Activated CD4-positive, alpha-beta T cell treated with anti-CD3 and anti-CD28 coated beads for 1 hour (primary cell): ENCODE measurements around the gene GLUD1.
"Not testable (repeated sequence)": the region's sequence is repeated elsewhere in the genome, so short reads cannot be mapped to it uniquely, and the experiment has no call there.

Experiments
- DNase-seq: peaks from one replicate; pipeline ENCODE4 v3.0.0-alpha.2; 2020

The GLUD1 gene

DNA sequence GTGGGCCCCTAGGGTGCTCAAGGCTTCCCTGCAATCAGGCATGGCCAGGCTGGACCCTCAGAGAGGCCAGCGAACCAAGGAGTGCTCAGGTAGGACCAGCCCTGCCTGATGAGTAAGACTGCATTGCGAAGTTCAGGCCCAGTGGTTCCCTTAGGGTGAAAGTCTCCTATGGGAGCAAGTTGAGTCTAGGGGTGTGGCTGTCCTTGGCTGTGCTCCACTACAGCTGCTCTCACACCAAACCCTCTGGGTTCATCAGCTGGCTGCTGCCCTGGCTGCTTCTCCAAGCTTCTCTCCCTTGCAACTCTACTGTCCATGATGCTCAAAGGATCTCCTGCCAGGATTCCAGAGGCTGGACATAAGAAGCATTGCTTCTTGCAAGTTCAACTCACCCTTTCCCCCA is 55.9 kb downstream of the GLUD1 start:
- DNase-seq: no peak

- DNase-seq: no peak
Observed at GRCh38 chr10:87038286-87038717, 56.3 kb downstream of the GLUD1 start.

- no peak for DNase-seq
Observed at GRCh38 chr10:87036623-87037022, 58.0 kb downstream of the GLUD1 start.

DNA sequence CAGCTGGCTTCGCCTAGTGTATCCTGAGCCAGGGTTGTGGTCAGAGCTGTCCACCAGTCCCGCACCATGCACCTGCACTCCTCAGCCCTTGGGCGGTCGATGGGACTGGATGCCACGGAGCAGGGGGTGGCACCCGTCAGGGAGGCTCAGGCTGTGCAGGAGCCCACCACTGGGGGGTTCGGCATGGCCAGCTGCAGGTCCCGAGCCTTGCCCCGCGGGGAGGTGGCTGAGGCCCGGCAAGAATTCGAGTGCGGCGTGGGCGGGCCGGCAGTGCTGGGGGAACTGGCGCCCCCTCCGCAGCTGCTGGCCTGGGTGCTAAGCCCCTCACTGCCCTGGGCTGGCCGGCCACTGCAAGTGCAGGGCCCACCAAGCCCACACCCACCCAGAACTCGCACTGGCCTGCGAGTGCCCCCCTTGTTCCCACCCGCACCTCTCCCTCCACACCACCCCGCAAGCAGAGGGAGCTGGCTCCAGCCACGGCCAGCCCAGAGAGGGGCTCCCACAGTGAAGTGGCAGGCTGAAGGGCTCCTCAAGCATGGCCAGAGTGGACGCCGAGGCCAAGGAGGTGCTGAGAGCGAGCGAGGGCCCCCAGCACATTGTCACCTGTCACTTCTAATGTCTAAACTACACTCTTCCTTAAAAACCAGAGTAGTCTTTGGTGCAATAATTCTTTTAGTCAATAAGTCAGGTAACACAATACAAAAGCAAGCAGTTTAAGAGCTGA is 63.6 kb downstream of the GLUD1 start:
- DNase-seq: no peak

DNA sequence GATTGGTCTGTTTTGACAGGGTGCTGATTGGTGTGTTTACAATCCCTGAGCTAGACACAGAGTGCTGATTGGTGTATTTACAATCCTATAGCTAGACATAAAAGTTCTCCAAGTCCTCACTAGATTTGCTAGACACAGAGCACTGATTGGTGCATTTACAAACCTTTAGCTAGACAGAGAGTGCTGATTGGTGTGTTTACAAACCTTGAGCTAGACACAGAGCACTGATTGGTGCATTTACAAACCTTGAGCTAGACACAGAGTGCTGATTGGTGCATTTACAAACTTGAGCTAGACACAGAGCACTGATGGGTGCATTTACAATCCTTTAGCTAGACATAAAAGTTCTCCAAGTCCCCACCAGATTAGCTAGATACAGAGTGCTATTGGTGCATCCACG is 64.2 kb downstream of the GLUD1 start:
- DNase-seq: not testable (repeated sequence)

- not testable (repeated sequence) for DNase-seq
Observed at GRCh38 chr10:87026747-87027508, 67.7 kb downstream of the GLUD1 start.

DNA sequence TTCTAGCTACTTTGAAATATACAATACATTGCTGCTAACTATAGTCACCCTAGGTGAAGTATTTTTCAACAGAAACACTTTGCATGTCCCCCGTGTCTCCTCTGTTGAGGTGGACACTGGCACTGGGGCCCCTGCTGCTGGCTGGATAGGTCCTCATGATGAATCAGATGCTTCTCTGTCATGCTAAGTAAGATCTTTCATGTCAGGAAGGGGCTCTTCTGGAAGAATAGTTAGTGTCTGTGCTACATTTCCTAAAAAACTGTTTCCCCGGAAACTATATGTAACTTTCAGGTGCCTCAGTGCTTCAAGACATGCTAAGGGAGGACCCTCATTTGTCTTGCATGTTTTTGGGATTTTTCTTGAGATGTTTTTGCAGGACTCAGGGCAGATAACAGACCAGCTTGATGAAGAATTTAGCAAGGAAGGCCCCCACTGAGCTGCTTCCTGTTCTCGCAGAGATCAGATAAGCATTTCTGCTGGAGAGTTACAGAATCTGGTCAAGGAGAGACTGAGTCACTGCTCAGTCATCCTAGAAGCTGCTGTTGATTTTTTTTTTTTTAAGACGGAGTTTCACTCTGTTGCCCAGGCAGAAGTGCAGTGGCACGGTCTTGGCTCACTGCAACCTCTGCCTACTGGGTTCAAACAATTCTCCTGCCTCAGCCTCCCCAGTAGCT is 69.2 kb downstream of the GLUD1 start:
- not testable (repeated sequence) for DNase-seq

- not testable (repeated sequence) for DNase-seq
Observed at GRCh38 chr10:87020056-87020455, 74.6 kb downstream of the GLUD1 start, which contains the start of gene FAM25A. FAM25A (plus strand) TSS chr10:87020294; CDS start chr10:87020325, 31 bp downstream.

DNA sequence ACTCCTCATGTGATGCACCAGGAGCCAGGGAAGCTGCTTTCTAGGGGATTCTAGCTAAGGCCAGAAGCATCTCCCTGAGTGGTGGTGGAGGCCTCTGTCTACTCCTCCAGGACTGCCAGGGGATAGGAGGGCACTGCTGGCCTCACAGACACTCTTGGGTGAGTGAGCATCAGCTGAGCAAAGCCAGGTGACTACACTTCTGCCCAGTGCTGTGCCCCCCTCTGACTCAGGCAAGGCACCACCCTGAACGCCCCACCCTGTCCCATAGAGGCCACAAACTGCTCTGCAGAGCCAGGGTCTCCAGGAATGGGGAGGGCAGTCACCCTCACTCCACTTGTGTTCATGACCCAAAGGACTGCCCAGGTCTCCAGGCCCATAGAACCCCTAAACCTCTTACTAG is 75.1 kb downstream of the GLUD1 start:
- not testable (repeated sequence) for DNase-seq

- DNase-seq: not testable (repeated sequence)
Observed at GRCh38 chr10:87019066-87019465, 75.6 kb downstream of the GLUD1 start.

DNA sequence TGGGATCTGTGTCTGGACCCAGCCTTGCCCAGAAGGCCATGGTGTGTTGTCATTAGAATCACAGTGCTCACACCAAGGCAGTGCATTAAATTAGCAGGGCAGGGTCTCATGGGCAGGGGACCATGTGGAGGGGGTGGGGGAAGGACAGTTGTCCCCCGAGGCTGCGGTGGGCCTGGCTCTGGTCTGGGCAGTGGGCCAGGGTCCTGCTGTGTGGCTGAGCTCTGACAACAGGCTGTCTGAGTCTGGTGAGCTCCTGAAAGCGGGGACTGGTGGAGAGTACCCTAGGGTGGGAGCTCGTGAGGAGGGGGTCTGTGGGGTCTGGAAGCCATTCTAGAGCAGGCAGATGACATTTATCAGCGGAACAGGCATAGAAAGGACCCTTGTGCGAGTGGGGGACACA is 76.5 kb downstream of the GLUD1 start:
- not testable (repeated sequence) for DNase-seq

DNA sequence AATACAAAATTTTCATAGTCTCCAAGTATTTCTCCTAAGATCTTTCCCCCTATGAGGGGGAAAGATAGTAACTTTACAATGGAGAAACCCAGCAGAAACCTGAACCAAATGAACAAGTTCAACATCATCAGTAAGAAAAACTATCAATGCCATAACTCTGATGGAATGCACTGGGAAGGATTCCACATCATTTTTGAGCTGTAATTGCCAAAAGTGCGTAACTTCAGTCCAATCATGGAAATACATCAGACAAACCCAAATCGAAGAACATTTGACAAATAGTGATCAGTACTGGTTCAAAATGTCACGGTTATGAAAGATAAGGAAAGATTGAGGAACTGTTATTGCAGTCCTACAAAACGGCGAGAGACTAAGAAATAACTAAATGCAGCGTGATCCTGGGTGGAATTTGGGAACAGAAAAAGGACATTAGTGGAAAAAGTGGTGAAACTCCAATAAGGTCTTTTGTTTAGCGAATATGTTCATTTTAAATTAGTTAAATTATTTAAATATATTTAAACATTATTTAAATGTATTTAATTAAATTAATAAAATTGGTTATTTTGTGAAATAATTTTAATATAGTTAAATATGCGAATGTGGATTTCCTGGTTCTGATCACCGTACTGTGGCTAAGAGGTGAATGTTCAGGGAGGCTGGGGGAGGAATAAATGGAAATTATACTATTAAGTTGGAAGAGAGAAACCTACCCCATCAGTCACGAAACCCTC is 79.5 kb downstream of the GLUD1 start:
- not testable (repeated sequence) for DNase-seq

DNA sequence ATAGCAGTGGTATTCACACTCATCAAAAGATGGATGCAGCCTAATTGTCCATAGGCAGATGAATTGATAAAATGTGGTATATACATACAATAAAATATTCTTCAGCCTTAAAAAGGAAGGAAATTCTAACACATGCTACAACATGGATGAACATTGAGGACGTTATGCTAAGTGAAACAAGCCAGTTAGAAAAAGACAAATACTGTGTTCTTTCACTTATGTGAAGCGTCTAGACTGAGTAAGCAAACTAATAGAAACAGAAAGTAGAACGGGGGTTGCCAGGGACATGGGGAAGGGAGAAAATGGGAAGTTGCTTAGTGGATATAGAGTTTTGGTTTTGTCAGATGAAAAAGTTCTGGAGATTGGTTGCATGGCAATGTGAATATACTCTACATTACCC is 81.1 kb downstream of the GLUD1 start:
- DNase-seq: not testable (repeated sequence)

GRCh38 chr10:87009134-87009696 is 85.4 kb downstream of the GLUD1 start:
- not testable (repeated sequence) for DNase-seq

DNA sequence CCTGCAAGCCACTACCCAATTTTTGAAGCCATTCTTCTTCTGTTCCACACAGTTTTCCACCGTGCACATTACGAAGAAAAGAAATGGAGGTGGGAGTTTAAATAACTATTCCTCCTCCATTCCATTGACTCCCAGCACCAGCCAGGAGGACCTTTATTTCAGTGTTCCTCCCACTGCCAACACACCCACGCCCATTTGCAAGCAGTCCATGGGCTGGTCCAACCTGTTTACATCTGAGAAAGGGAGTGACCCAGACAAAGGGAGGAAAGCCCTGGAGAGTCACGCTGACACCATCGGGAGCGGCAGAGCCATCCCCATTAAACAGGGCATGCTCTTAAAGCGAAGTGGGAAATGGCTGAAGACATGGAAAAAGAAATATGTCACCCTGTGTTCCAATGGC is 86.3 kb downstream of the GLUD1 start:
- not testable (repeated sequence) for DNase-seq

GRCh38 chr10:87007674-87008073 is 87.0 kb downstream of the GLUD1 start:
- DNase-seq: not testable (repeated sequence)

DNA sequence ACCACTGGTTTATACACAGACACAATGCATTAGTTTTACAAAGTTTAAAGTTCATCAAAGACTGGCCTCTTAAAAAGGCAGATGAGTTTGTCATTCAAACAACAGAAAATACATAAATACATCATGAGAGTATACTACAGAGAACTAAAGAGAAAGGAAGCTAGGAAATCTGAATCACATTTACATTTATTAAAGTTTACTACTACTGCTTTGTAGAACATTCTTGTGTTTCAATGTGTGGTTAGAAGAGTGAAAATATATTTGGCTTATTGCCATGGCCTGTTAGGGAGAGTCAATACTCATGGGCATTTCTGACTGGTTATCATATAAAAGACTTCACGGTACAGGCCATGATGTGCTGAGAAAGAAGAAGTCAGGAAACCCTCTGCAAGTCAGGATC is 87.5 kb downstream of the GLUD1 start:
- DNase-seq: not testable (repeated sequence)

- no peak for DNase-seq
Observed at GRCh38 chr10:87000491-87000890, 94.2 kb downstream of the GLUD1 start.
